Trophoblast cell (in vitro differentiated cells and primary cell): ENCODE results near the gene RPS19.

Source experiments
- DNase-seq, 2 donors: peaks; one replicate each; pipeline ENCODE4 v3.0.0-alpha.2; 2016
- H2AFZ ChIP-seq: 2 replicates; pipeline ENCODE4 v1.6.1; 2013; ENCODE audit warnings: low read length, moderate library complexity, mild to moderate bottlenecking; ENCODE audit not compliant: insufficient read depth, poor library complexity
- H2AK5ac ChIP-seq: 2 replicates; pipeline ENCODE4 v1.6.1; 2013; ENCODE audit warnings: mild to moderate bottlenecking, low read length
- H2BK120ac ChIP-seq: 2 replicates; pipeline ENCODE4 v1.6.1; 2013; ENCODE audit warnings: low read length, mild to moderate bottlenecking, moderate library complexity; ENCODE audit not compliant: insufficient read depth, poor library complexity
- H2BK12ac ChIP-seq: 2 replicates; pipeline ENCODE4 v1.6.1; 2013; ENCODE audit warnings: mild to moderate bottlenecking, low read length, moderate library complexity
- H2BK5ac ChIP-seq: 2 replicates; pipeline ENCODE4 v1.6.1; 2013; ENCODE audit warnings: low read length, low read depth, moderate library complexity, mild to moderate bottlenecking; ENCODE audit not compliant: poor library complexity
- H3K14ac ChIP-seq: 2 replicates; pipeline ENCODE4 v1.6.1; 2013; ENCODE audit warnings: mild to moderate bottlenecking, low read length
- H3K18ac ChIP-seq: 2 replicates; pipeline ENCODE4 v1.6.1; 2013; ENCODE audit warnings: mild to moderate bottlenecking, low read length
- H3K23ac ChIP-seq: 2 replicates; pipeline ENCODE4 v1.6.1; 2013; ENCODE audit warnings: low read length
- H3K27ac ChIP-seq: 2 replicates; pipeline ENCODE4 v1.5.1; 2013; ENCODE audit warnings: low read depth, mild to moderate bottlenecking, inconsistent platforms, low read length, moderate library complexity
- H3K27me3 ChIP-seq: 2 replicates; pipeline ENCODE4 v1.6.1; 2013; ENCODE audit warnings: inconsistent platforms, mild to moderate bottlenecking, low read length, moderate library complexity; ENCODE audit not compliant: insufficient read depth
- H3K36me3 ChIP-seq, 2 experiments: 1 replicate in 1 of 2; 2 replicates in 1 of 2; pipeline ENCODE4 v1.6.1; 2013; ENCODE audit warnings: low read length in 2 of 2, mild to moderate bottlenecking in 2 of 2, moderate library complexity in 1 of 2; ENCODE audit not compliant: insufficient read depth in 2 of 2, control insufficient read depth in 1 of 2
- H3K4ac ChIP-seq: 2 replicates; pipeline ENCODE4 v1.6.1; 2013; ENCODE audit warnings: low read depth, mild to moderate bottlenecking, low read length, moderate library complexity
- H3K4me1 ChIP-seq, 2 experiments: 1 replicate in 1 of 2; 2 replicates in 1 of 2; pipeline ENCODE4 v1.6.1; 2013; ENCODE audit warnings: low read length in 2 of 2, mild to moderate bottlenecking in 2 of 2, moderate library complexity in 1 of 2; ENCODE audit not compliant: insufficient read depth in 2 of 2, control insufficient read depth in 1 of 2
- H3K4me2 ChIP-seq: 2 replicates; pipeline ENCODE4 v1.6.1; 2013; ENCODE audit warnings: inconsistent platforms, mild to moderate bottlenecking, low read length, moderate library complexity
- H3K4me3 ChIP-seq: 2 replicates; pipeline ENCODE4 v1.5.1; 2013; ENCODE audit warnings: mild to moderate bottlenecking, low read depth, low read length, inconsistent platforms
- H3K79me1 ChIP-seq: one replicate; pipeline ENCODE4 v1.6.1; 2013; ENCODE audit warnings: low read length
- H3K79me2 ChIP-seq: 2 replicates; pipeline ENCODE4 v1.6.1; 2013; ENCODE audit warnings: low read length, mild to moderate bottlenecking; ENCODE audit not compliant: control insufficient read depth, insufficient read depth, poor library complexity
- H3K9ac ChIP-seq: 2 replicates; pipeline ENCODE4 v1.6.1; 2013; ENCODE audit warnings: mild to moderate bottlenecking, low read length
- H3K9me3 ChIP-seq: 2 replicates; pipeline ENCODE4 v1.6.1; 2013; ENCODE audit warnings: low read depth, mild to moderate bottlenecking, control low read depth, inconsistent platforms, low read length; ENCODE audit not compliant: insufficient read depth
- H4K12ac ChIP-seq: 2 replicates; pipeline ENCODE4 v1.6.1; 2013; ENCODE audit warnings: low read depth, mild to moderate bottlenecking, low read length, moderate library complexity
- H4K8ac ChIP-seq: 2 replicates; pipeline ENCODE4 v1.6.1; 2013; ENCODE audit warnings: low read depth, mild to moderate bottlenecking, low read length, moderate library complexity
- H4K91ac ChIP-seq: one replicate; pipeline ENCODE4 v1.6.1; 2013; ENCODE audit warnings: low read depth, mild to moderate bottlenecking, low read length, moderate library complexity
- WGBS: extraction: QIAGEN DNeasy Blood & Tissue Kit; methylation state at CpG from one replicate; pipeline ENCODE4 v1.1.7; 2013; ENCODE audit warnings: missing lambda C conversion rate; ENCODE audit not compliant: insufficient read length, insufficient coverage; ENCODE audit errors: extremely low coverage; 5-methylcytosine and 5-hydroxymethylcytosine counted together

Gene RPS19

DNA sequence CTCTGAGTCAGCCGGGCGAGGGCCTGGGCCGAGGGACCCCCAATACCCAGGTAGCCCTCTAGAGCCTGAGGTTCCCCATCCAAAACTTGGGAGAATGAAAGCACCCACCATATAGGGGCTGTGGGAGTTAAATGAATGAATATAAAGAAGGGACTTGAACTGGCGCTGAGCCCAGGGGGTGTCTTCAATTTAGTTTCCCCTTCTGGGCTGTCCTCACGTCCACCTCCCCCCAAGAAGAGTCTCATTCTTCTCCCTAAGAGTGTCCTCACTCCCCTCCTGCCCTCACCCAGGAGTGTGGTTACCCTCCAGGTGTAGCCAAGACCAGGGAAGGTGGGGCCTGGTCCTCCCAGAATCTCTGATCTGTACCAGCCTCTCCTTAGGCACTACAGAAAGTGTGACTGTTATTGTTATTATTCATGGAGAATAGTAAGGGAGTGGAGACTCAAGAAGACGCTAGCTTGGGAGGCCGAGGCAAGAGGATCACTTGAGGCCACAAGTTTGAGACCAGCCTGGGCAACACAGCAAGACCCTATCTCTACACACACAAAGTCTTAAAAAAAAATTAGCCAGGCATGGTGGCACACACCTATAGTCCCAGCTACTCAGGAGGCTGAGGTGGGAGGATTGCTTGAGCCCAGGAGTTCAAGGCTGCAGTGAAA, 19.7 kb downstream of the RPS19 start:
- H4K8ac ChIP-seq, result no peak overlapping the region
- H3K9me3 ChIP-seq, result no peaks in the 10 kb centered on the region
- peaks cover 2% of the 10 kb centered on the region for H3K27me3 ChIP-seq
- H2BK5ac ChIP-seq, result no peak overlapping the region
- H3K27ac ChIP-seq, result no peak overlapping the region
- peaks cover 2 to 3% of the 10 kb centered on the region in 2 experiments for H3K4me1 ChIP-seq
- no peak overlapping the region for H3K23ac ChIP-seq
- H4K91ac ChIP-seq, result no peak overlapping the region
- no peak overlapping the region for H2BK120ac ChIP-seq
- no peak overlapping the region for H3K18ac ChIP-seq
- H3K36me3 ChIP-seq, result no peaks in the 10 kb centered on the region
- WGBS, result no CpG with 5 or more reads among the region's 7 CpGs
- no peak overlapping the region for H4K12ac ChIP-seq
- H2AFZ ChIP-seq, result no peak overlapping the region
- H3K79me2 ChIP-seq, result peaks cover 12% of the 10 kb centered on the region
- peaks cover 15% of the 10 kb centered on the region for H3K79me1 ChIP-seq
- DNase-seq, result no peak
- H3K14ac ChIP-seq, result no peak overlapping the region
- no peak overlapping the region for H3K4ac ChIP-seq
- H3K9ac ChIP-seq, result no peak overlapping the region
- H3K4me2 ChIP-seq, result no peak overlapping the region
- no peak overlapping the region for H3K4me3 ChIP-seq
- no peak overlapping the region for H2BK12ac ChIP-seq
- H2AK5ac ChIP-seq, result no peak overlapping the region

DNA sequence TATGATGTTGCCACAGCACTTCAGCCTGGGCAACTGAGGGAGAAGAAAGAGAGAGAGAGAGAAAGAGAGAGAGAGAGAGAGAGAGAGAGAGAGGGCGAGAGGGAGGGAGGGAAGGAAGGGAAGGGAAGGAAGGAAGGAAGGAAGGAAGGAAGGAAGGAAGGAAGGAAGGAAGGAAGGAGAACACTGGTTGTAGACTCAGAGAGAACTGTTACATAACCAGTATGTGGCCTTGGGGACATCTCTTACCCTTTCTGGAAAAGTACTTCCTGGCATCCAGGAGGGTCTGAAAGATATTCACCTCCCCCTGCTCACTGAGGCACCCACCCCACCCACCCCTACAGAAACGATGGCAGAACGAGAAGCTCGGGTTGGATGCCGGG, 20.3 kb downstream of the RPS19 start:
- Histone ChIP-seq H3K4me2 (no peak overlapping the region), H2BK5ac (no peak overlapping the region), H3K79me2 (peaks cover 12% of the 10 kb centered on the region), H3K9ac (no peak overlapping the region), H3K18ac (no peak overlapping the region), H4K12ac (no peak overlapping the region), H3K9me3 (no peaks in the 10 kb centered on the region), H2BK12ac (no peak overlapping the region), H2AFZ (no peak overlapping the region), H4K91ac (no peak overlapping the region), H3K23ac (no peak overlapping the region), H3K27ac (no peak overlapping the region), H4K8ac (no peak overlapping the region), H3K36me3 (no peaks in the 10 kb centered on the region), H3K79me1 (peaks cover 15% of the 10 kb centered on the region), H3K4me1 (peaks cover 4 to 6% of the 10 kb centered on the region in 2 experiments), H2BK120ac (no peak overlapping the region), H3K4ac (no peak overlapping the region), H3K14ac (no peak overlapping the region), H3K4me3 (no peak overlapping the region), H2AK5ac (no peak overlapping the region), H3K27me3 (peaks cover 2% of the 10 kb centered on the region)
- WGBS, result no CpG with 5 or more reads among the region's 5 CpGs
- no peak for DNase-seq

DNA sequence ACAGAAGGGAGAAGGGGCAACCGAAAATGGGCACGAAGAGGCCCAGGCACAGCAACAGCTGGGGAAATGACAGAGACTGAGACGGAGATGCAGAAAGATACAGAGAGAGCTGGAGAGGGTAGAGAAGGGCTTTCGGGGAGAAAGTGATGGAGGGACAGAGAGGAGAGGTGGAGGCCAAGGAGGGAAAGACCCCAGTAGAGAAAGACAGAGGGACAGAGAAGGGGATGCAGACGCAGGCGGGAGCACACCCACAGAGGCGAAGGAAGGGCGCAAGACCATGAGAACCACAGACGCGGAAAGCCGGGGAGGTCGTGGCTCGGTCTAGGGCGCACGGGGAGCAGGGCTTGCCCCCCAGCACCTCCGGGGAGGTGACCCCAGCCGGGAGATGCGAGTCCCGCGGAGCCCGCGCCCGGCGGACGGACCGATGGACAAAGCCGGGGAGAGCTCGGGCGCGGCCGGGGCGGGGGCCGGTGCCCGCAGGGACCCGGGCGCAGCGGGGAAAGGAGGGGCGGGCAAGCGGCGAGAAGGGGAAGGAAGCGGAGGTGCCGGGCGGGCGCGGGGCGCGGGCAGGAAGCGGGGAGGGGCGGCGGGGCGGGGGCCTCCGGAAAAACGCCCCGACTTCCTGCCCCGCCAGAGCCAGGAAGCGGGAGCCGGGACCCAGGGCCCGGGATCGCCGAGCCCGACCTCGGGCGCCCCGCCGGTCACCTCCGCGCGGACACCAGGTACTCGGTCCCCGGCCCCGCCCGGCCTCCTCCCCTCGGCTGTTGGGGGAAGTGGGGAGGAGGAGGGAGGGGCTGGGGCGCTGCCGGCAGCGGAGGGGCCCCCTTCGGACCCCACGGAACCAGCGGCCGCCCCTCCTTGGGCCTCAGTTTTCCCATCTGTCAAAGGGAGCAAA, 22.8 kb downstream of the RPS19 start, which contains the start of gene ARHGEF1:
Gene ARHGEF1, plus strand, starts transcription at position 617 of the 895 bp plus-strand sequence. CDS start 4,899 bp downstream, outside the sequence.
- Histone ChIP-seq H3K36me3 (no peaks in the 10 kb centered on the region), H2AK5ac (peak within 1 kb of the TSS; percentile 88), H3K27ac (no peak within 1 kb of the TSS), H2AFZ (peak within 1 kb of the TSS; percentile 97), H3K9ac (peak within 1 kb of the TSS; percentile 87), H3K4me2 (peak within 1 kb of the TSS; percentile 95), H3K27me3 (peaks cover 2% of the 10 kb centered on the region), H3K4me1 (peaks cover 13 to 15% of the 10 kb centered on the region in 2 experiments), H4K12ac (peak within 1 kb of the TSS; percentile 100), H3K18ac (peak within 1 kb of the TSS; percentile 94), H2BK12ac (peak within 1 kb of the TSS; percentile 62), H3K4ac (peak within 1 kb of the TSS; percentile 83), H3K23ac (no peak within 1 kb of the TSS), H4K91ac (peak within 1 kb of the TSS; percentile 97), H3K14ac (peak within 1 kb of the TSS; percentile 98), H3K9me3 (no peaks in the 10 kb centered on the region), H3K79me1 (peaks cover 19% of the 10 kb centered on the region), H3K4me3 (peak within 1 kb of the TSS; percentile 85), H4K8ac (peak within 1 kb of the TSS; percentile 98), H2BK120ac (peak within 1 kb of the TSS; percentile 89), H3K79me2 (peaks cover 12% of the 10 kb centered on the region), H2BK5ac (peak within 1 kb of the TSS; percentile 39)
- no CpG with 5 or more reads among the region's 80 CpGs for WGBS
- no peak for DNase-seq

DNA sequence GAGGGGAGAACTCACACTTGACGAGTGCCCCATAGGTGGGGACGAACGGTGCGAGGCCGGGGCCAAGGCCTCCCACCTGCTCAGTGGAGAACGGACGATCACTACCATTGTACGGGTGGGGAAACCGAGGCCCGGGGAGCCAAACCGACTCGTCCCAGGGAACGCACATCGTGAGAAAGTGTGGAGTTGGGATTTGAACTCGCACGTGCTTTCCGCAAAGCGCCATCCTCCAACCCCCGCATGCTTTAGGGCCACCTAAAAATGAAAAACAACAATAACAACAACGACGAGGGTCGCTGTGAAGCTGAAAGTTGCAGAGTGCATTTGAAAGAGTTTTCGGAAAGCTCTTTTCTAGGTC, 23.4 kb downstream of the RPS19 start:
- no peak overlapping the region for H3K23ac ChIP-seq
- H2AK5ac ChIP-seq, result peak overlapping the region; percentile 65
- peak overlapping the region; percentile 26 for H3K4ac ChIP-seq
- H3K36me3 ChIP-seq, result peaks cover 0 to 4% of the 10 kb centered on the region in 2 experiments
- peak overlapping the region; percentile 81 for H3K14ac ChIP-seq
- H2BK120ac ChIP-seq, result peak overlapping the region; percentile 65
- H3K79me1 ChIP-seq, result peaks cover 19% of the 10 kb centered on the region
- H2AFZ ChIP-seq, result peak overlapping the region; percentile 83
- no CpG with 5 or more reads among the region's 23 CpGs for WGBS
- H3K9me3 ChIP-seq, result no peaks in the 10 kb centered on the region
- peak overlapping the region; percentile 85 for H3K4me3 ChIP-seq
- peaks cover 15 to 17% of the 10 kb centered on the region in 2 experiments for H3K4me1 ChIP-seq
- H3K27me3 ChIP-seq, result peaks cover 2% of the 10 kb centered on the region
- H3K18ac ChIP-seq, result peak overlapping the region; percentile 65
- H2BK5ac ChIP-seq, result no peak overlapping the region
- H3K4me2 ChIP-seq, result peak overlapping the region; percentile 95
- no peak overlapping the region for H3K27ac ChIP-seq
- peak overlapping the region; percentile 10 for H2BK12ac ChIP-seq
- H4K8ac ChIP-seq, result peak overlapping the region; percentile 98
- H4K91ac ChIP-seq, result peak overlapping the region; percentile 97
- H3K79me2 ChIP-seq, result peaks cover 12% of the 10 kb centered on the region
- peak overlapping the region; percentile 87 for H3K9ac ChIP-seq
- H4K12ac ChIP-seq, result peak overlapping the region; percentile 93
- no peak for DNase-seq
